ENCODE data around the gene C1QL1. TPM values are rescaled to one million over a fixed set of nuclear protein-coding genes. Genes with fewer than 3 reads are reported as not detected.
A peak's percentile ranks its signal among the peaks of the same experiment; 100 is the strongest.

C1QL1 gene
- total RNA-seq, 6 experiments from 2014 or later, result 0.19 to 0.36 (median 0.25) TPM; not detected in 1

- H3K27me3 Mint-ChIP-seq (ENCODE audit: insufficient read depth), result peaks cover 24% of the 10 kb centered on the region
- H3K36me3 Mint-ChIP-seq (ENCODE audit: low read depth), result no peaks in the 10 kb centered on the region
- DNase-seq, result no peak
- 0 out of 2 replicates have a peak, but pooled peaks cover 4% of the 10 kb centered on the region for H3K4me1 Mint-ChIP-seq (ENCODE audit: low read depth)
- no peak for TF ChIP-seq CTCF (IDR thresholded peaks at IDR 0.05)
- no peak overlapping the region for H3K27ac Mint-ChIP-seq
- no peaks in the 10 kb centered on the region for H3K9me3 Mint-ChIP-seq
- no peak overlapping the region for H3K4me3 Mint-ChIP-seq
Observed at GRCh38 chr17:44956998-44957981, 10.8 kb downstream of the C1QL1 start.

- Mint-ChIP-seq H3K27ac (no peak overlapping the region), H3K9me3 (no peaks in the 10 kb centered on the region), H3K4me3 (no peak overlapping the region), H3K27me3 (ENCODE audit: insufficient read depth) (peaks cover 32% of the 10 kb centered on the region), H3K4me1 (ENCODE audit: low read depth) (0 out of 2 replicates have a peak, but pooled peaks cover 4% of the 10 kb centered on the region), H3K36me3 (ENCODE audit: low read depth) (no peaks in the 10 kb centered on the region)
- no peak for DNase-seq
- TF ChIP-seq CTCF (IDR thresholded peaks at IDR 0.05), result no peak
Observed at GRCh38 chr17:44955674-44956425, 12.3 kb downstream of the C1QL1 start.

GRCh38 chr17:44952946-44953475 is 15.1 kb downstream of the C1QL1 start:
- Mint-ChIP-seq H3K36me3 (ENCODE audit: low read depth) (no peaks in the 10 kb centered on the region), H3K9me3 (no peaks in the 10 kb centered on the region), H3K27ac (no peak overlapping the region), H3K4me3 (no peak overlapping the region), H3K4me1 (ENCODE audit: low read depth) (peaks cover 9% of the 10 kb centered on the region), H3K27me3 (ENCODE audit: insufficient read depth) (peaks cover 31% of the 10 kb centered on the region)
- no peak for DNase-seq
- TF ChIP-seq CTCF (IDR thresholded peaks at IDR 0.05), result no peak

- peak overlapping the region; percentile 94 for H3K4me3 Mint-ChIP-seq
- H3K9me3 Mint-ChIP-seq, result no peaks in the 10 kb centered on the region
- DNase-seq, result no peak
- peak overlapping the region; percentile 94 for H3K27ac Mint-ChIP-seq
- H3K4me1 Mint-ChIP-seq (ENCODE audit: low read depth), result peaks cover 33% of the 10 kb centered on the region
- no peak for TF ChIP-seq CTCF (IDR thresholded peaks at IDR 0.05)
- peaks cover 16% of the 10 kb centered on the region; the same call in 1 of the 2 replicates for H3K36me3 Mint-ChIP-seq (ENCODE audit: low read depth)
- H3K27me3 Mint-ChIP-seq (ENCODE audit: insufficient read depth), result peaks cover 10% of the 10 kb centered on the region
Observed at GRCh38 chr17:44948315-44948795, 19.7 kb downstream of the C1QL1 start.
